NCI-H82 (cell line): Measurements from ENCODE around the gene ANKRD23.
A peak's percentile ranks its signal among the peaks of the same experiment; 100 is the strongest.
"Not testable (repeated sequence)": the region's sequence is repeated elsewhere in the genome, so short reads cannot be mapped to it uniquely, and the experiment has no call there.

Experiments used
- DNase-seq: peaks from one replicate; lab custom pipeline; 2025; lab: John Stamatoyannopoulos, UW

The ANKRD23 gene

GRCh38 chr2:96863056-96863455 is 19.2 kb upstream of the ANKRD23 start:
- DNase-seq, result not testable (repeated sequence)

GRCh38 chr2:96861074-96861473 is 17.3 kb upstream of the ANKRD23 start:
- no peak for DNase-seq

DNA sequence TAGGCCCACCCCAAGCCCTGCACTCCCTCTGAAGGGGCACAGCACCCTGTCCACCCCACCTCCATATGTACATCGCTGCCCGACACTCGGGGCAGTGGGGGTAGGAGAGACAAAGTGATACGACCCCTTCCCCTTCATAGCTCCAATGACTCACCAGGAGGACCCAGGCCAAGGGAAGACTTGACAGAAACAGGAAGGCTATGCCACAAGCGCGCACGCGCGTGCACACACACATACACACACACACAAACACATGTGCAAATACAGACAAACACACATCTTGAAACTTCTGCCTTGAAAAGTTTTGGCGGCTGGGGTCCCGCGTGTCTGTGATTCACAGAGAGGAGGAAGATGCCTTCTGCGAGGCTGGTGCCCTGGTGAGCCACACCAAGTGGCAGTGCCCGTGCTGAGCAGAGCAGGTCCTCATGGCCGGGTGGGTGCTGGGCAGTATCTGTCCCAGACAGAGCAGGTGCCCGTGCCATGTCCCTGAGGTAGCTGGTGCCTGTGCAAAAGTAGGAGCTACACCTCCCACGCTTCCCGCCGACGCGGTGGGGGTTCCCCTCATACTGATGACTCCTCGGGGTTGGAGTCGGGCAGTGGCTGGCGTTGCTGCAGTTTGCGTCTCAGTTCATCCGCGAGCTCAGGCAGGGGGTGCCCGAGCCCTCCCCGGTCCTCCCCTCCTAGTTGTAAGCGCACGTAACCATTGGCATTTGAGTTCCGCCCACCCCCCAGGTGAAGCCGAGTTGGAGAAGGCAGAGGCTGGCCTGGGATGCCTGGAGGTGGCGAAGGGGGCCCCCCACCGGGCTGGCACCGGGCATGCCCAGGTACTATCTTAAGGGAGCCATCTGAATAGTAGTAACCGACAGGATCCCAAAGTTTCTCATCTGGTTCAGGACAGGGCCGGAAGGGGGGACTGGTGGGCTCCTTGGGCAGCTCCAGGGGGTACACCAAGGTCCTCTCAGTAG is 16.5 kb upstream of the ANKRD23 start:
- no peak for DNase-seq

DNA sequence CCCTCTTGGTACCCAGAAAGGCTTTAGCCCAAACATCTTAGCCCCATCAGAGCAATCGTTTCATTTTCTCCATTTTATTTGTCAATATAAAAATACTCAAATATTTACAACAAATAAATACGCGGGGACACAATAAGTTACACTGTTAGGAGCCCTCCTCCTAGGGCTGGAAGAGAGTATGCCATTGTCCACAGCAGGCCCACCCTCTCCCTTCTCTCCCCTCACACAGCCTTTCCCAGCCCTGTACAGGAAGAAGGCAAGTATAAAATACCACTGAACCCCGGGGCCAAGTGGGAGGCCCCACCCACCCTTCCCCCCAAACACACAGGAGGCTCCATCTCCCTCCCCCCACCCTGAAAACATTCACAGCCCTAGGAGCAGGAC is 15.9 kb upstream of the ANKRD23 start:
- no peak for DNase-seq

GRCh38 chr2:96859099-96859649 is 15.4 kb upstream of the ANKRD23 start:
- peak; percentile 68 for DNase-seq

- peak; percentile 99 for DNase-seq
Measured at GRCh38 chr2:96857667-96858372, 14.0 kb upstream of the ANKRD23 start, which contains the start of gene ANKRD39. Gene ANKRD39 (minus strand): TSS chr2:96858016. CDS start chr2:96857987, 29 bp downstream.

DNA sequence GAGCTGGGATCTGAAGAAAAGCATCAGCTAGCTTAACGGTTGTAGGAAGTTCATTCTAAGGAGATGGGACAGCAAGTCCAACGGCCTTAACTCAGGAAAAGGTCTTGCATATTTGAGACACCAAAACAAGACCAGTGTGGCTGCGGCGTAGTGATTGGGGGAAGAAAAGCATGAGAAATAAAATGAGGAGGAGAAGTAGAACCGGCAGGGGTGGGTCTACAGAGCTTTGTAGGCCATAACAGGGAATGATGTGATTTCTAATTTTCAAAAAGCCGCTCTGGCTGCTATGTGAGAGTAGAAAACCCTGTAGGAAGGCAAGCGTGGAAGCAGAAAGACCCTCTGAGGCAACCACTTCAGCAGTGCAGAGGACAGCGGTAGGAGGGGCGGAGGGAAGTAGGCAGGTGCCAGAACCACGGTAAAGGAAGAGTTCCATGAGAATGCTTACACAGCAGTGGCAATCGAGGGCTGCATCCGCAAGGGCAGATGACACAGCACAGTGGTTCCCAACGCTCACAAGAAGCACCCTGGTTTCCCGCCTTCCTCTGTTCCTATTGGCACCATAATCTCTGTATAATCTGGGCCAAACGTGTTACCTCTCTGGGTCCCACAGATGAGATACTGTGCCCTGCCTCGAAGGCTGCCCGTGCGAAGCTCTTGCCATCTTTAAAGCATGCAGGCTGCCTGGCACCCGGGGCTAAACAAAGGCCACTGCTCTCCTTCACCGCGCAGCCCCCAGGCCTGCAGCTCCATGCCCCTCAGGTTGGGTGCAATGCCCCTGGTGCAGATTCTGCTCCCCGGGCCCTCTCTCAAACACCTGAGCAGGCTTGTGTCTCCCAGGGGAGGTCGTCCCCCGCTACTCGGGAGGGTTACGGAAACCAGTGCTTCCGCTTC is 13.2 kb upstream of the ANKRD23 start:
- DNase-seq, result peak; percentile 64

- no peak for DNase-seq
Measured at GRCh38 chr2:96853321-96853720, 9.5 kb upstream of the ANKRD23 start.

DNA sequence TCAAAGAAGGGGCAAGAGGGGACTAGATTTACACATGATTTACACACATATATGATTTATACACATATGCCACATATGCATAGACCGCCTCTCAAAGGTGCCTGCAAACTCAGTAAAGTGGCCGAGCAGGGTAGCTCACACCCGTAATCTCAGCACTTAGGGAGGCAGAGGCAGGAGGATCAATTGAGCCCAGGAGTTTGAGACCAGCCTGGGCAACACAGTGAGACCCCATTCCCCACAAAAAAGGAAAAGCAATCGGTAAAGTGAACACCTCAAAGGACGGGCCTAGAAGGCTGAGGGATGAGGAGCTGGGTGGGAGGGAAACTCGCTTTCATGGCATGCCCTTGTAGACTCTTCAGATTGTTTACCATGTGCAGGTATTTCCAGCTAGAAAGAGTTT is 8.8 kb upstream of the ANKRD23 start:
- no peak for DNase-seq

DNA sequence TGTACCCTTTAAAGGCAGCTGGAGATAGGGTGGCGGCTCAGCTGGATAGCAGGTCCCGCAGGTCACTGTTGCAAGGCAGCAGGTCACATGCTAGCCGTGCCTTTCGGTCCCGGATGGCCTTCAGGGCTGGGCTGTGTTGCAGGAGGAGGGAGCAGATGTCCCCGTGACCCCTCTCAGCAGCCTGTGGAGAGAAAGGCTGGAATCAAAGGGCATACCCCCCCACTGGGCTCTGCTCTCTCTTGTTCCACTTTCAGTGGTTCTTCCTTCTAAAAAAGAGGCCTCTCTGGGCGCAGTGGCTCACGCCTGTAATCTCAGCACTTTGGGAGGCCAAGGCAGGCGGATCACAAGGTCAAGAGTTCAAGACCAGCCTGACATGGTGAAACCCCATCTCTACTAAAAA is 4.4 kb upstream of the ANKRD23 start:
- no peak for DNase-seq

DNA sequence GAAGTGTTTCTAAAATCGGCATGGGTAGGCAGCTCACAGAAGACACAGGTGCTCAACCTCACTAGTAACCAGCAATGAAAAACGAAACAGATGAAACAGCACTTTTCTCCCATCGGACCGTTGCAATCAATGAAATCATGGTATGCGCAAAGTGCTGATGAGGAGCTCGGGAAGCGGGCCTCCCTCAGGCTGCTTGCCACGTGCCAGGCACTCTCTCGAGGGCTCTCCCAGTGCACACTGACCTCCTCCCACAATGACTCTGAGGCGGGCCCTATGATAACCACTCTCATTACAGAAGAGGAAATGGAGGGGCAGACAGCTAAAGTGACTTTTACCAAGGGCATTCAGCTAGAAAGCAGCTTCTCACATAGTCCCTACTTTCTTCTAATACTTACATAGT is 3.8 kb upstream of the ANKRD23 start:
- no peak for DNase-seq

DNA sequence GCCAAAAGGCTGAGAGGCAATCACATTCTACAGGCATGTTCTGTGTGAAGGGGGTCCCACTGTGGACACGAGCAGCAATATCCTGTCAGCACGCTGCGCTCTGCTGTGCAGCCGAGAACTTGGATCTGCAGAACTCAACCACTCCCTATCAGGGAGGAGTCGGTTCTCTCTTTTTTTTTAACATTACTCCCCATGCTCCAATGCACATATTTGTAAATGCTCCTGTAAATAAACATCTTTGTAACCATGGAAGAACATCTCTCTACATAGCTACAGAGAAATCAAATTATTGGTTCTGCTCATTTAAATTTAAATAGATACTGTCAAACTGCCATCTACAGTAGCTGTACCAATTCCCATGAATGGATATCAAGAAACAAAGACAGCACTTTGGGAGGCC is 3.0 kb upstream of the ANKRD23 start:
- DNase-seq, result no peak

- DNase-seq, result no peak
Measured at GRCh38 chr2:96844405-96844808, 586 bp upstream of the ANKRD23 start.

DNA sequence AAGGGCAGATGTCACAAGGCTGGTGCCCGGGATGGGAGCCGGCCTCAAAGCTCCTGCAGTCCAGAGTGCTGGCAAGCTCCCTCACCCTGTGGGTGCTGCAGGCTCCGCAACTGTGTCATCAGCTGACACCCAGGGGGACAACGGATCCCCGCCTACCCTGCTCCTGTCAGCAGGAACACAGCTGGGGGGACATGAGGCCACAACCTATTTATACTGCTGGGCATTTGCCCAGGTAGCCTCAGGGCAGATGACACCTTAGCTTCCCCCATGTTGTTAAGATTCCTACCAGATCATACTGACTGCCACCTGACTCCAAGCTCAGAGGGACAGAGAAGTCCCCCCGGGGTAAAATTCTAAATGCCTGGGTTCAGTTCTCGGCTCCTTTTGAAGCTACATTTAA is 1.2 kb downstream of the ANKRD23 start:
- no peak for DNase-seq

- DNase-seq, result no peak
Measured at GRCh38 chr2:96841701-96842495, 1.9 kb downstream of the ANKRD23 start.

GRCh38 chr2:96839875-96840850 is 3.7 kb downstream of the ANKRD23 start:
- no peak for DNase-seq

DNA sequence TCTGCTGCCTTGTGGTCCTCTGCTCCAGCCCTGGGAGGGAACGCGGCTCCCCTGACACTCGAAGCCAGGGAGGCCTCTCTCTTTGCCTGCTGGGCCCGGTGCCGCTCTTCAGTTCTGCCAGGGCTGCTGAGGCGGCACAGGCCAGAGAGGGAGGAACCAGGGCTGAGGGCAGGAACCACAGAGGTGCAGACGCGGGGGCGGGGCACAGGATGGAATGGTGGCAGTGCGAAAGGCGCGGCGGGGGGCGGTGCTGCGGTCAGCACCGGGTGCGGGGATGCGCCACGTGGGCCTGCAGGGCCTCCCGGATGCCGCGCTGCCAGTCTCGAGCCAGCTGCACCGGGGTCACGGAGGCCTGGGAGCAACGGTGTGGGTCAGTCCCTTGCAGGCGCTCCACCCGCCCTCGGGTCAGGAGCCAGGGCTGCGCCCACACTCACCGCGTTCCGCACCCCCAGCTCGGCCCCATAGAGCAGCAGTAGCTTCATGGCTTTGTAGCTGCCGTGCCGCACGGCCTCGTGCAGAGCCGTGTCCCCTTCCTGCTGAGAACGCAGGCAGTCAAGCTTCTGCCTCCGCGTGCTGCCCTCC is 4.4 kb downstream of the ANKRD23 start:
- no peak for DNase-seq

DNA sequence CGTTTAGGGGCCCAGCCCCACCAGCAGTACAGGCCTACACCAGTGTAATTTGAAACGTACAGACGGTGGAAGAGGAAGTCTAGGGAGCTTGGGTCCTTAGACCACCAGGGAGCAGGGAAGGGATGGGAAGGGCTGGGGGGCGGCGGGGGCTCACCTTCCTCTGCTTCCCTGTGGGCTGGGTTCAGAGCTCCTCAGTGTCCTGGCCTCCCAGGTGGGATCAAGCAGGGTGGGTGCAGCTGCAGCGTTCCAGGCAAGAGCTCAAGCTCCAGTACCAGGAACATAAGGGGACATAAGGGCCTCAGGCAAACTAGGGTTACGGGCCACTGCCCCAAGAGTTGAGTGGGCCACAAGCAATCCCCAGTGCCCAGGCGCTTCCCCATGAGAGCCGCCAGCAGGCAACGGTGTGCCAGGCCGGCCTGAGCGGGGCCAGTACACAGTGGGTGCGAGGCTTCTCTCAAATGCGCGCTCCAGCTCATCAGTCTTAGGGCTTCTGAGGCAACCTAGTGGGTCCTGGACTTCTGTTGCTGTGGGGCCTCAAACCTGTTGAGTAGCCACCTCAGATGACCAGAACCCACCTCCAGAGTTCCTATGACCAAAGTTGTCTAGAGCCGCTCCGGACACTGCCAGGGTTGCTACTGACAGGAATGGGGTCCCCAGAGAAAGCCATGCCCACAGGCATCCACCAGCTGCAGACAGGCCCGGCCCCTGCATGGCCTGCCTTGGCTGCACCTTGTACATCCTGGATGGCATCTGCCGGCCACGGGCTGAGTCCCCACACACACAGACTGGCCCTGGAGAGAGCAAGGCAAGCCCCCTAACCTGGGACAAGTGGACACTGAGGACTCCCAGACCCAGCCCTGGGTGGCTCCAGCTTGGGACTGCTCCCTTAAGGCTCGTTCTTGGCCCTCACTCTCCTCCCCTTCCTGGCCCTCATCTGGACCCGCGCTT is 5.2 kb downstream of the ANKRD23 start:
- DNase-seq, result no peak
